Stimulated activated naive CD8-positive, alpha-beta T cell treated with anti-CD3 and anti-CD28 coated beads, Interleukin-15, Interleukin-2, amounts not matched to agents 100 U/mL and 50 U/mL, for 24 hours (primary cell): ENCODE results near the gene MTMR12.

Experiments
- ATAC-seq: fragments of 150-1000 bp; cut with Tn5 transposase; one replicate; pipeline ENCODE4 v1.10.0; 2021
- DNase-seq: peaks from one replicate; pipeline ENCODE4 v3.0.0; 2021

MTMR12 gene

DNA sequence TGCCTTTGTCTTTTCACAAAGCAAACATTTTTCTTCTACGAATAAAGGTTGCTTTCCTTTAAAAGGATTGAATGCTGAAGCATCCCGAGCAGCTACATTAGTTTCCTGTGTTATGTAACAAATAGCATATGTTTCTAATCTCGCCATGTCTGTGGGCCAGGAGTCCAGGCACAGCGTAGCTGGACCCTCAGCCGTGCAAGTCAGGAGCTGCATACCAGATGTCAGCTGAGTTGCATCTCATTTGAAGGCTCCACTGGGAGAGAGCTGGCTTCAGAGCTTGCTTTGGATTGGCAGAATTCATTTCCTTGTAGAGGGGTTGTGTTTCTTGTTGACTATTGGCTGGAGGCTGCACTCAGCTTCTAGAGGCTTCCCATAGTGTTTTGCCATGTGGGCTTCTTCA is 122.6 kb downstream of the MTMR12 start:
- no peak for DNase-seq
- no peak for ATAC-seq

GRCh38 chr5:32187675-32188074 is 125.1 kb downstream of the MTMR12 start:
- ATAC-seq (no peak), DNase-seq (no peak)

- DNase-seq (no peak), ATAC-seq (no peak)
These were observed 130.2 kb downstream of the MTMR12 start for GRCh38 chr5:32182463-32183063.
